ENCODE data around the gene SNX1.

GRCh38 chr15:64089543-64090280 is 6.1 kb upstream of the SNX1 start:
- TF ChIP-seq POLR2A (IDR thresholded peaks at IDR 0.05) (no peak), CTCF (IDR thresholded peaks at IDR 0.05) (no peak)
